IPS-11a (cell line): Measurements from ENCODE around the gene C19orf25.

ENCODE experiments used
- H3K4me3 ChIP-seq: one replicate; pipeline ENCODE4 v1.5.1; 2013; ENCODE audit warnings: low read depth, low read length, control low read depth

Gene C19orf25

GRCh38 chr19:1466461-1467214 lies 12.4 kb downstream of the C19orf25 start:
- no peak overlapping the region for H3K4me3 ChIP-seq

DNA sequence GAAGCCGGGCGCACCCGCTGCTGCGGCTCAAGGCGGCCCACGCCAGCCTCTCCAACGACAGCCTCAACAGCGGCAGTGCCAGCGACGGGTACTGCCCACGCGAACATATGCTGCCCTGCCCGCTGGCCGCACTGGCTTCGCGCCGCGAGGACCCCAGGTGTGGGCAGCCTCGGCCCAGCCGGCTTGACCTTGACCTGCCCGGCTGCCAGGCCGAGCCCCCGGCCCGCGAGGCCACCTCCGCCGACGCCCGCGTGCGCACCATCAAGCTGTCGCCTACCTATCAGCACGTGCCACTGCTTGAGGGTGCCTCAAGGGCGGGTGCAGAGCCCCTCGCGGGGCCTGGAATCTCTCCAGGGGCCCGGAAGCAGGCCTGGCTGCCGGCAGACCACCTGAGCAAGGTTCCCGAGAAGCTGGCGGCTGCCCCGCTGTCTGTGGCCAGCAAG lies 13.0 kb downstream of the C19orf25 start:
- no peak overlapping the region for H3K4me3 ChIP-seq

DNA sequence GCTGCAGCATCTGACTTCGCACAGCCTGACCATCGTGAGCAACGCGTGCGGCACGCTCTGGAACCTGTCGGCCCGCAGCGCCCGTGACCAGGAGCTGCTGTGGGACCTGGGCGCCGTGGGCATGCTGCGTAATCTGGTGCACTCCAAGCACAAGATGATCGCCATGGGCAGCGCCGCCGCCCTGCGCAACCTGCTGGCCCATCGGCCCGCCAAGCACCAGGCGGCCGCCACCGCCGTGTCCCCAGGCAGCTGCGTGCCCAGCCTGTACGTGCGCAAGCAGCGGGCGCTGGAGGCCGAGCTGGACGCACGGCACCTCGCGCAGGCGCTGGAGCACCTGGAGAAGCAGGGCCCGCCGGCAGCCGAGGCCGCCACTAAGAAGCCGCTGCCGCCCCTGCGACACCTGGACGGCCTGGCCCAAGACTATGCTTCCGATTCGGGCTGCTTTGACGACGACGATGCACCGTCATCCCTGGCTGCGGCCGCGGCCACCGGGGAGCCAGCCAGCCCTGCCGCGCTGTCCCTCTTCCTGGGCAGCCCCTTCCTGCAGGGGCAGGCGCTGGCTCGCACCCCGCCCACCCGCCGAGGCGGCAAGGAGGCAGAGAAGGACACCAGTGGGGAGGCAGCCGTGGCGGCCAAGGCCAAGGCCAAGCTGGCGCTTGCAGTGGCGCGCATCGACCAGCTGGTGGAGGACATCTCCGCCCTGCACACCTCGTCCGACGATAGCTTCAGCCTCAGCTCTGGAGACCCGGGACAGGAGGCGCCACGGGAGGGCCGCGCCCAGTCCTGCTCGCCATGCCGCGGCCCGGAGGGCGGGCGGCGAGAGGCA lies 13.6 kb downstream of the C19orf25 start:
- peak overlapping the region; percentile 1 for H3K4me3 ChIP-seq

GRCh38 chr19:1461862-1462261 lies 17.2 kb downstream of the C19orf25 start:
- H3K4me3 ChIP-seq = no peak overlapping the region

DNA sequence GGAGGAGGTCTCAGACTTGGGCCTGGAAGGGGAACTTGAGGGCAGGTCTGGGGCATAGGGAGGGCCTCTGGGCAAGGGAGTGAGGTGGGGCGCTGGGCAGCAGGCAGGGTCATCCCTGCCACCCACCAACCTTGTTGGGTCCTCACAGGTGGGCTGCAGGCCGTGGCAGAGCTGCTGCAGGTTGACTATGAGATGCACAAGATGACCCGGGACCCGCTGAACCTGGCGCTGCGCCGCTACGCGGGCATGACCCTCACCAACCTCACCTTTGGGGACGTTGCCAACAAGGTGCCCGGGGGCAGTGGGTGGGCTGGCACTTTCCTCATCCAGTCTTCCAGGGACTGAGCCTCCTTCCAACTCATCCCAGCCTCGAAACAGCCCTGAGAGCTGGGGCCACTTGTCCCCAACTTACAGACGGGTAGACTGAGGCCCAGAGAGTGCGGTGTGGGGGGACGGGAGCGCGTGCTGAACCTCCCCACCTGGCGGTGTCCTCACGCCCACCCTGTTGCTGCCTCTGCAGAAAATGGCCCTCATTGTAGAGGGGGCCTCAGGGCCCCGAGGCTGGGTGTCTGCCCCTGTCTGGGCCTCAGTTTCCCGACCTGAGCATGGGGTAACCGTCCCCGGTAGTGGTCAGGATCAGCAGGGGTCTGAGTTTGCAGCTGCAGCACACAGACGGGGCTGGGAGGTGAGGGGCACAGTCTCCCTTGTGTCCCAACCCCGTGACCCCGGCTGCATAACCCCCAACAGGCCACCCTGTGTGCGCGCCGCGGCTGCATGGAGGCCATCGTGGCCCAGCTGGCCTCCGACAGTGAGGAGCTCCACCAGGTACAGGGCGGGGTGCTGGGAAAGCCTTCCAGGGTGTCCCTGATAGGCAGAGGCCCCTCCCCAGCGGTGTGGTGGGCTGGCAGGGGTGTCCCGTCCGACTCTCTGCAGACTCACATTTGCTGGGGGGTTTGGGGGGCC lies 18.7 kb downstream of the C19orf25 start:
- no peak overlapping the region for H3K4me3 ChIP-seq

DNA sequence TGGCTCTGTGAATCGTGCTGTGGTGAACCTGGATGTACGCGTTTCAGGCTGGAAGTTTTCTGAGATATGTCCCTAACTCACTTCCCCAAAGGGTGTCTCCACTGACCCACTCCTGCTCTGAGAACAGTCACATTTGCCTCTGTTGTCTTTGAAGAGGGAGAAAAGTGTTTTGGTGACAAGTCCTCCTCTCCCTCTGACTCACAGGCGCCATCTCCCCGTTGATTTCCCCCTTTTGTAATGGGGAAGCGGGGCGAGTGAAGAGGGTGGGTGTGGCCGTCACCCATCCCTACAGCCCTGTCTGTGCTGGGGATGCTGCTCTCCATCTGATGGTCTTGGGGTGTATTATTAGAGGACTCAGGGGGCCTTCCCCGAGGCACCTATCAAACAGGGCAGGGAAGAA lies 19.5 kb downstream of the C19orf25 start:
- H3K4me3 ChIP-seq = no peak overlapping the region

GRCh38 chr19:1457892-1458291 lies 21.1 kb downstream of the C19orf25 start:
- no peak overlapping the region for H3K4me3 ChIP-seq

GRCh38 chr19:1457031-1457739 lies 21.8 kb downstream of the C19orf25 start:
- no peak overlapping the region for H3K4me3 ChIP-seq

- no peak overlapping the region for H3K4me3 ChIP-seq
These were observed 22.7 kb downstream of the C19orf25 start for GRCh38 chr19:1456121-1456900.

- no peak overlapping the region for H3K4me3 ChIP-seq
These were observed 23.5 kb downstream of the C19orf25 start for GRCh38 chr19:1455336-1456120.

GRCh38 chr19:1455002-1455335 lies 24.0 kb downstream of the C19orf25 start:
- no peak overlapping the region for H3K4me3 ChIP-seq

- H3K4me3 ChIP-seq = no peak overlapping the region
These were observed 25.3 kb downstream of the C19orf25 start for GRCh38 chr19:1453525-1454364.

DNA sequence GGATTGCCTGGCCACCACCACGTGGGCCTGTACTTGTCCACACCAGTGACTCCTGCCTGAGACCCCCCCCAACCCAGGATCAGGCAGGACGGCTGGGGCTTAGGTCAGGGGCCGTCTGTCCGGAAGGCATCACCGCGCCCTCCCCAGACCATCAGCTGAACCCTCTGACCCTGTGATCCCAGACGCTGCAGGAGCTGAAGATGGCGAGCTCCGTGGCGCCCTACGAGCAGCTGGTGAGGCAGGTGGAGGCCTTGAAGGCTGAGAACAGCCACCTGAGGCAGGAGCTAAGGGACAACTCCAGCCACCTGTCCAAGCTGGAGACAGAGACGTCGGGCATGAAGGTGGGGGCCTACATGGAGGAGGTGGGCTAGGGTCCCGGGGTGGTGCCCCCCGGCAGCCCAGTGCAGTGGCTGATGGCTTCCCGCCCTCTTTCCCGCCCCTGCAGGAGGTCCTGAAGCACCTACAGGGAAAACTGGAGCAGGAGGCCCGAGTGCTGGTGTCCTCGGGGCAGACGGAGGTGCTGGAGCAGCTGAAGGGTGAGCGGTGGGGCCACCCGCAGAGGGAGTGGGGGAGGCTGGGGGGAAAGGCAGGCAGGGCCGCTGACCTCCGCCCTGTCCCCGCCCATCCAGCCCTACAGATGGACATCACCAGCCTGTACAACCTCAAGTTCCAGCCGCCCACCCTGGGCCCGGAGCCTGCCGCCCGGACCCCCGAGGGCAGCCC lies 26.1 kb downstream of the C19orf25 start:
- H3K4me3 ChIP-seq = no peak overlapping the region

DNA sequence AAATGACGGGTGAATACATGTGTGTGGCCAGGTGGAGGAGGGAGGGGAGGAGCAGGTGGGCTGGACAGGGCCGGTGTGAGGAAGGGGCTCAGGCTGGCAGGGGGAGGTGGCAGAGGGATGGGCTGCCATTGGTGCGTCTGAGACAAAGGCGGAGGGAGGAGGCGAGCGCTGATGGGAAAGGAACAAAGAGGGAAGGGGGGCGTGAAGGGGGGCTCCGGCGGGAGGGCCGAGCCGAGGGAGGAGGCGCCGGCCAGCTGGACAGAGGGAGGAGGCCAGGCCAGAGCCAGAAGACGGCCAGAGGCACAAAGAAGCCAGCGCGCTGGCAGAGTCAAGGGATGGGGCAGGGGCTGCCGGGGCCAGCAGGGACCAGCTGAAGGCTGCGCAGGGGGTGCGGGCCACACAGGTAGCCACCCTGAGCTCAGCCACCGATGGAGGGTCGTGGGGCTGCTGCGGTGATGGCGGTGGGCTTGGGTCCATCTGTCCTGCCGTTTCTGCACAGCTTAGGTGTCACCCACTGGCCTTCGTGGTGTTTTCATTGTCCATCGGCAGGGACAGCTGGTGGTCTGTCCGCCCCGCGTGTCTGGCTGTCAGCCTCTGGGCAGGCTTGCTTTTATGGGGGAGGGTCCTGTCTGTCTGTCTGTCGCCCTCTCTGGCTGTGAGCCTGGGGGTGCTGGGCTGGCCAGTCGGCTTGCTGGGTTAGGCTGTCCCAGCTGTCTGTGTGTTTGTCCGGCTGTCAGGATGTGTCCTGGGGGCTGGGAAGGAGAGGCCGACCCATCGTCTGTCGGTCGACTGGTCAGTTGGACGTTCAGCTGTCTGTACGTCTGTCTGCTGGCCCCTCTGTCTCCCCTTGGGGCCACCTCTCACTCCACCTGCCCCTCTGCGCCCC lies 26.9 kb downstream of the C19orf25 start:
- H3K4me3 ChIP-seq = no peak overlapping the region

GRCh38 chr19:1450735-1451731 lies 28.0 kb downstream of the C19orf25 start:
- no peak overlapping the region for H3K4me3 ChIP-seq
